Activated CD4-positive, alpha-beta T cell treated with anti-CD3 and anti-CD28 coated beads, Interleukin-2, amount 50 U/mL, for 4 hours (primary cell): ENCODE results near the gene TMPRSS6.

Experiments used
- DNase-seq, 2 experiments: peaks; one replicate each; pipeline ENCODE4 v3.0.0-alpha.2; 2020

The TMPRSS6 gene

DNA sequence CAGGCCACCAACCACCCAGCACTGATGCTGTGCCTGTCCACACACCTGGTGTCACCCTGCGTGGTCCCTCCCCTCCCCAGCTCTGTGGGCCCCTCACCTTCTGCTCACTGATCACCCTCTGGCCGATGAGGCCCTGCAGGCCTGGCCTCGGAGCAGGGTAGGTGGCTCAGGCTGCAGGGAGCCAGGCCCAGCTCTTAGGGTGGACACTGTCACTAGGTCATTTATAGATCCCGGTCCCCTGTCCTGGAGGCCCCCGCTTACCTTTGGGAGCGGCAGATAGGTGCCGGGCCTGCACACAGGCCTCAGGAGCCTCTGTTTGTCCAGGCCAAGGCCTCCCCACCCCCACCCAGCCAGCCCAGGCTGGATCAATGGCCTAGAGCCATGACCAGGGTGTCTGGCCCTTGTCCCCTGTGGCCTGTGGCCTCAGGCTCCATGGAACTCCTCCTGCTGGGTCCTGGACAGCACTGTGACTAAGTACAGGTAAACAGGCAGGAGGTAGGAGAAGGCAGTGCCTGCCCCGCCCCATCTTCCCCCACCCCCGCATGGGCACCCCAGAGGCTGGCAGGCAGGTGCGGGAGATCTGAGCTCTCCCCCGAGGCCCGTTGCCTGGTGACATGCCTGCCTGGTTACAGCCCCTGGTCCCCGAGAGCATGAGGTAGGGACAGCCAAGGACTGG lies at the start of gene TMPRSS6:
Gene TMPRSS6, minus strand, starts transcription at position 472 of the 676 bp plus-strand sequence. CDS start 6,296 bp downstream, outside the sequence.
- DNase-seq, result no peak

DNA sequence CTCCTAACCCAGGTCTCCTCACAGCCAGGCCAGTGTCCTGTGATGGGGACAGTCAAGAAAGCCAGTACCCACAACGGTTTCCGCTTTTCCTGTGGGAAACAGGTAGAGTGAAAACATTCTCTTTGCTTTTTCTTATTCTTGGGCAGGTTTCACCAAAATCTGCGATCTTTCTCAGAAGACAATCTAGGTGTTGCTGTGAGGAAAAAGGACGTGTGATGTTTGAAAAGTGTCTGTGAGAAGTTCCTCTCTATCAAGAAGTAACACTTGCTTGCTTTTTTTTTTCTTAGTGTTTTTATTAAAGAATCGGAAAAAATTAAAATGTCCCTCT lies 49.4 kb upstream of the TMPRSS6 start:
- DNase-seq, result no peak

DNA sequence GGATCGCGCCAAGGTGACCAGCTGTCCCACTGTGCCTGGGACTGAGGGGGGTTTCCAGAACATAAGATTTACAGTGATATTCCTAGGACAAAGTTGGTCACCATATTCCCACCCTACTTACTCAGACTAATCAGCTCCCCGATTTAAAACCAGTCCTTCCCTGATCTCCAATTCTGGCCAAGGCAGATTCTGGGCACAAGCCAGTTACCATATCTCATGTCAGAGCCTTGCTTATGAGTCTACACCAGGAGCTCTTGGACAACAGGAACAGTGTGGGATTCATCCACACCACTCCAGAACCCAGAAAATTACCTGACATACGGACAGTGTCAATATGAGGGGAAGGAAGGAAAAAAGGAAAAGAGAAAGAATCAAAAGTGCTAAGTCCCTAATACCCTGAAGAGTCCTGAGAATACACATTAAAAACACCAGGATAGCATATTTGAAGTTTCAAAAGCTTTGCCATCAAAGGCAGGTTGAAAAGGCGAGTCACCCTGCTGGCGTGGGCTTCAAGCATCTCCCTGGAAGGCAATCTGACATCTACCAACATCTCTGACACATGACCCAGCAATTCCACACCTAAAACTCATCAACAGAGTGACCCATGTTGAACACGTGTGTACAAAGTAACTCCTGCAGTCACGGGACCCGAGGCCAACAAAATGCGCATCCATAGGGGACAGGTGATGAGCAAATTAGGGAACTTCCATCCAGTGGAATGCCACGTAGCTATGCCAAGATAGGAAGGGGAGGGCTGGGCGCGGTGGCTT lies 48.2 kb upstream of the TMPRSS6 start:
- peak in 1 of 2 experiments; percentile 19 for DNase-seq

DNA sequence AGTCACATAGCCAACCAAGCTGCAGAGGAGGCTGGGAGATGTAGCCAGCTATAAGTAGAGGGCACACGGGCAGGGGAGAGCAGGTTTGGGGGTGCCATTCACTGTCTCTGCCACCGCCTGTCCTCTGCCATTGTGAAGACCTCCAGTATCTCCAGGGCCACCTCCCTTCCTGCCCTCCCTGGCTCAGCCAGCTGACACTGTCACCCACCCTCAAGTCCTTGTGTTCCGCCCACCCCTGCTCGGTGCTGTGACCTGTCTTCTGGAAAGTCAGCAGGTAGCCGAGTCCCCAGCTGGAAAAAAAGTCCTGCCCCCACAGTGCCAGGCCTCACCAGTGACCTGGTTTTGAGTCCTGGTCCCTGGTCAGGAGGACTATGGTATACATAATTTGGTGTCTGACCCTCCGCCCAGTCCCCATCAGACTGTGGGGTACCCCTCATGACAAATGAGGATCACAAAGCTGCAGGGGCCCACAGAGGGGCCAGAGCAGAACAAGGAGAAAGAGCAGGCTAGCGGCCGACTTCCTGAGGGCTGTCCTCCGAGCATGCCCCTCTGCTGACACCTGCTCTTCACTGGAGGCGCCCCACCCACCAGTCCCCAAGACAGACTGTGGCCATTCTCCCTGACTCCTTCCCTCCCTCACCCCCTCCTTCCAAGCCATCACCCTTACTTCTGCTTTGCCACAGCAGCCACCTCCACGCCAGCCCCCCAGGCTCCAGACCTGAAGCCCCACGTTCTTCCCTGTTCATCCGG lies 47.3 kb upstream of the TMPRSS6 start:
- no peak for DNase-seq

- no peak for DNase-seq
Observed at GRCh38 chr22:37155971-37156370, 46.5 kb upstream of the TMPRSS6 start.

DNA sequence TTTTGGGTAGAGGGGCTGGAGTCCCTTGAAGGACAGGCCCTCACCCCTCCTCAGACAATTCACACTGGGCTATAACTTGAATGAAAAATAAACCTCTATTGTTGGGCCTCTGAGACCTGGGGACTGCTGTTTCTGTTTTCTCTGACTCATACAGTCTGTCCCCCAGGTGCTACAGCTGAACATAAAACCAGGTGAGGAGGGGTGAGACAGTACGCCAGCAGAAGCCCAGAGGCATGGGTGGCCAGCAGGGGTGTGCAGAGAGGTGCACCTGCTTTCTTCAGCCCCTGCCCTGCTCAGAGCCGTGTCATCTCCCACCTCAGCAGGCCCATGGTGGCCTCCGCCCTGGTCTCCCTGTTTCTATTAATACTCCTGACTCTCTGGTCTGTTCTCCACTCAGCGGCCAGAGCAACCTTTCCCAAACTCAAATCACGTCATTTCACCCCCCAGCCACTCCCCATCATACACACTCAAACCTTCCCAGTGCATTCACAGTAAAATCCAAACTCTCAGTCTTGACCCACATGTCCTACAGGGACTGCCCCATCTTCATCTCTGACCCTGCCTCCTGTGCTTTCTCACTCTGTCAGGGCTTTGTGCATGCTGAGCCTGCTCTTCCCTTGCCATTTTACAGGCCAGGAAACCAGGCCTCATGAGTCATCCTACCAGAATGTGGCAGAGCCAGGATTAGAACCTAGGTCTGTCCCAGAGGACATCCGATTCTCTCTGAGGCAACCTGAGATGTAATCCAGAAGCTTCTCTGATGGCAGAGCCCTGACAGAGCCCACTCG lies 45.6 kb upstream of the TMPRSS6 start:
- no peak for DNase-seq

GRCh38 chr22:37153901-37154300 lies 44.4 kb upstream of the TMPRSS6 start:
- no peak for DNase-seq

DNA sequence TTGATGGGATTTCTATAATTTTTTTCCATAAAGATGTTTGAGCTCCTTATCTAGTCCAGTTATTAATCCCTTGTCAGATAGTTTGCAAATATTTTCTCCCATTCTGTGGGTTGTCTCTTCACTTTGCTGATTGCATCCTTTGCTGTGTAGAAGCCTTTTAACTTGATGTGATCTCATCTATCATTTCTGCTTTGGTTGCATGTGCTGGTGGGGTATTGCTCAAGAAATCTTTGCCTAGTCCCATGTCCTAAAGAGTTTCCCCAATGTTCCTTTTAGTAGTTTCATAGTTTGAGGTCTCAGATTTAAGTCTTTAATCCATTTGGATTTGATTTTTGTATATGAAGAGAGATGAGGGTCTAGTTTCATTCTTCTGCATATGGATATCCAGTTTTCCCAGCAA lies 41.9 kb upstream of the TMPRSS6 start:
- DNase-seq, result no peak

DNA sequence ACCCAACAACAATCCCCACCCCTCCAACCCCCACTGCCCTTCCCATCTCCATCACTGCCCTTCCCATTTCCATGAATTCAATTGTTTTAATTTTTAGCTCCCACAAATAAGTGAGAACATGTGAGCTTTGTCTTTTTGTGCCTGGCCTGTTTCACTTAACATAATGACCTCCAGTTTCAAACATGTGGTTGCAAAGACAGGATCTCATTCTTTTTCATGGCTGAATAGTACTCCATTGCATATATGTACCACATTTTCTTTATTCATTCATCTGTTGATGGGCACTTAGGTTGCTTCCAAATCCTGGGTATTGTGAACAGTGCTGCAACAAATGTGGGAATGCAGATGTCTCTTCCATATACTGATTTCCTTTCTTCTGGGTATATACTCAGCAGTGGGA lies 41.2 kb upstream of the TMPRSS6 start:
- no peak for DNase-seq

DNA sequence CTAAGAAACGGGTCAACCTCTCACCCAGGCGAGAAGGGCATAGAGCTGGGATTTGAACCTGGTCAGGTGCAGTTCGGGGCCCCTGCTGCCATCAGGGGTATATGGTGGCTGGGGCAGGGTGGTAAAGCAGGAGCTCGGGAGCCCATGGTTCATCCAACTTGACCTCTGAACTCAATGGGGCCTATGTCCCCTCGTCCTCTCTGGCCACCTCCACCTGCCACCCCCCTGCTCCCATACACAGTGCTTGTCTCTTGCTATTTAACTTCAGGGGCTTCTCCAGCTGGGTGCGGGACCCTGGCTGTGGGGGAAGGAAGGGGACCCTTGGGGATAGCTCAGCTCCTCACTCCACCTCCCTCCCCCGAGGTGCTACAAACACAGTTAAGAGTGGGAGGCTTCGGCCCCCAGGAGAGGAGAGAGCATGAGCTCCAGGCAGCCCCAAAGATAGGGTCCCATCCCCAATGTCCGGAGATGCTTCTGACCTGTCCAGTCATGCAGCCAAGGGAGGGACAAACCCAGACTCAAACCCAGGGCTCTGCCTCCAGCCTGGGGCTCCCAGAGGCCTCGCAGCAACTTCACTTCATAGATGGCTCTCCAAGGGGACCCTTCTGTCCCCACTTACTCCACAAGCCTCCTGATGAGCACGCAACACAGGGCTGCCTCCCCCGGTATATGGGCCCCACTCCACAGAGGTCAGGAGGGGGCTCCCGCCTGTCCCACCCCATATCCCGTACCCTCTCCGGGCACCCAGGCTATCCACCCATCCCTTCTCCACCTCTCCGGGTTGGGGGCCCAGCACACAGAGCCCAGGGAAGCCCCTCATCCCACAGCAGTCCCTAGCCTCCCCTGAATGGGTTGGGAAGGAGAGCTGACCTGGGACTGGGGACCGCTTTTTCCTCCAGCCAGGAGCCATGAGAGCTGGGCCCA lies 39.5 kb upstream of the TMPRSS6 start:
- DNase-seq, result no peak

DNA sequence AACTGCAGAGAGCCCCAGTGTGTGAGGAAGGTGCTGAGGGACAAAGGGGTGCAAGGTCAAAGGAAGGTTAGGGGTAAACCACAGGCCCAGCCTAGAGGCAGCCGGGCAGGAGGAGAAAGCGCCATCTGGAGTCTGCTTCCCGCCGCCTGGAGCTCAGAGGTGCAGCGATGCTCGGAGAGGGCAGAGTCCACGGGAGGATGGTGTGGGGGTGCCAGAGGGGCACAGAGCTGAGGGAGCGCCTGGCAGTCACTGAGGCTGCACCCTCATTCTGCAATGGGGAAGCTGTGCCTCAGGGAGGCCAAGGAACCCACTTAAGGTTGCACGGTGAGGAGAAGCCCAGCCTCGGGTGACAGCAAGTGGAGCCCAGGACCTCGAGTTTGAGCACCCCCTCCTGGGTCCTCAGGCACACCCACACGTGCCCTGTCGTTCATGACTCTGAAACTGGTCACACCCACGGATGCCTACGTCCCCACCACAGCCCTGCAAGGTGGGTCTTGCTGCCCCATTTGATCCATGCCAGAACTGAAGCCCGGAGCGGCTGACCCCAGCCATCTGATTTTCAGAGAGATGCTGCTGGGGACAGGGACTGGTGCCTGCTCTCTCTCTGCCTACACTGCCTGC lies 38.6 kb upstream of the TMPRSS6 start:
- peak; percentile 35 to 50 for DNase-seq

- DNase-seq, result no peak
Observed at GRCh38 chr22:37147186-37147990, 37.9 kb upstream of the TMPRSS6 start.

GRCh38 chr22:37146507-37147180 lies 37.1 kb upstream of the TMPRSS6 start:
- DNase-seq, result no peak

DNA sequence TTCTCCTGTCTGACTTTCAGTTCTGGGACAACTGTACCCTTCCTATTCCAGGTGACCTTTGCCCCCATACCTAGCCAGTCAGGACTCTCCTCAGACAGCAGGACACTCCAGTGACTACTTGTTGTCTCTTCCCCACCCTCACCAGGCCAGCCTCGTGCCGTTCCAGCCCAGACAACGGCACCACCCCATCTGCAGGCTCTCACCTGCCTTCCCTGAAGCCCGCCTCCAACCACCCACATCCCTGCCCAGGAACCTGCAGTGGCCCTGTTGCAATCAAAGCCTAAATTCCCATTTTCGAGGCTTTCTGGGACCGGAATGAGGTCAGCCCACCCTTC lies 36.5 kb upstream of the TMPRSS6 start:
- DNase-seq, result no peak

DNA sequence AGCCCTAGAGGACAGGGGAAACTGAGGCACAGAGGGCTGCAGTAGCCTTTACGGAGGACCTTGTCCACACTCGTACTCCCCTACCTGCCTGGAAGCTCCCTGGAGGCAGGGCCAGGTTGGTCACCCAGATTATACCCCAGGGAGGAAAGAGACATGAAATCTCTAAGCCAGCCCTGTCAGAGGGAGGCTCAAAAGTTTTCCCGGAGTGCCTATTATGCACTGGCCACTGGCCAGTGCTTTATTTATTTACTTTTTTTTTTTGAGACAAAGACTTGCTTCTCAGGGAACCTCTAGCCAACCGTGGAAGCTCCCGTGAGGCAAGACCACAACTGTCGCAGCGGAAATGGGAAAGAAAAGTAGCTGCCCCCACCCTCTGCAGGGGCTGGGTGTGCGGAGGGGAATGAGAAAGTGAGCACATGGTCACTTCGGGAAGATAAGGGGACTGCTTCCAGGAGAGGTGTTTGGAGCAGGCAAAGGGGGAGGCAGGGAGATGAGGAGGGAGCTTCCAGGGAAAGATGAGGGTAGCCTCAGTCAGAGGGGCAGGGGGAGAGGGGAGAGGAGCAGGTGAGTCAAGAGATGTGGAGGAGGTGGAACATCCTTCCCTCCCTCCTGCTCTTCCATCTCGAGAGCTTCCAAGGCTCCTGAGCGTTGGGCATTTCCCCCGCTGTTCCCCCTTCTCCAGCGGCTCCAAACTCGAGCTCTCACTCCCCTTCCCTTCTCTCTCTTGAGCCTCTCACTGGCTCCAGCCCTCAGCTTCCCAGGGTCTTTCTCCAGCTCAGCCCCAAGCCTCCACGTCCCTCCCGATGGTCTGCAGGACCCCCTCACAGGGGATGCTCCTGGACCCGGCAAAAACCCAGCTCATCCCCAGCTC lies 35.9 kb upstream of the TMPRSS6 start:
- DNase-seq, result no peak

GRCh38 chr22:37144180-37144554 lies 34.7 kb upstream of the TMPRSS6 start:
- DNase-seq, result no peak

GRCh38 chr22:37141971-37142370 lies 32.5 kb upstream of the TMPRSS6 start:
- DNase-seq, result no peak

DNA sequence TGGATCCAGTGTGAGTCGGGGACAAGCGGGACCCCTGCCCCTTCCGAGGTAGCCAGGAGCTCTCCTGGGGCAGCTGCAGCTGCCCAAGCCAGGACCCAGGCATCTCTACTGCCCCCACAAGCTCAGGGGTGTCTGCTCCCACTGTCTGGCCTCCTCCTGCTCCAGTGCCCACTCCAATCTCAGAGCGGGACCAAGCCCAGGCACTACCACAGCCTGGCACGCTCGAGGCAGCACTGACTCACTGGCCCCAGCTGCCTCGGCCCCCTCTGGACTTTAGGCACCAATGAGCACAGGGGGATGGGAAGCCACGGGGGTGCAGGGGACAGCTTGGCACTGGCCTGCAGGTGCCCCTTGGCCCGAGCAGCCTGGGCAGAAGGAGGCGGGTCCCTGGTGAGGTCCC lies 32.0 kb upstream of the TMPRSS6 start:
- DNase-seq, result no peak

DNA sequence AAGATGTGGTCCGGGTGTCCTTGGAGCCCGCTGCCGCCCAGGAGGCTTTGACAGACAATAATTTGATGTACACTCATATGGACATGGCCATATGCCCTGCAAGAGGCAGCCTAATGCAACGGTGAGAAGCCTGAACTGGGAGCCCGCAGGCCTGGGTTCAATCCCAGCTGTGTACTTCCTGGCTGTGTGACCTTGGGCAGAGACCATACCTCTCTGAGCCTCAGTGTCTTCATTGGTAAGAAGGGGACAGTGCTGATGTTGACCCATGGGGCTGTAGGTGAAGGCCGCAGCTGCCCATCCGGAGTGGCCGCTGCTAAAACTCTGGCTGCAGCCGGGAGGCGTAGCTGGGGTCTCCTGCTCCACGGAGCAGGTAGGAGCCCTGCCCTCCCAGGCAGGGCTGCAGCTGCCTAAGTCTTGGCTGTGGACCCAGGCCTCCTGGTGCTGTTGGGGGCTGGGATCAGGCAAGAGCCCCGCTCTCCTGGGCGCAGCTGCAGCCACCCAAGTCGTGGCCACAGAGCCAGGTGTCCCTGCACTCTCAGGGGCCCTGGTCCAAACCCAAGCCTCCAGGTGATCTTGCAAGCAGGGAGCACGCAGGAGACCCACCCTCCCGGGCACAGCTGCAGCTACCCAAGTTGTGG lies 31.3 kb upstream of the TMPRSS6 start:
- DNase-seq, result no peak
